Esophagus muscularis mucosa (tissue), 4 donors: ENCODE results near the gene ME1. TPM values are rescaled to one million over a fixed set of nuclear protein-coding genes. Genes with fewer than 3 reads are reported as not detected.
A peak's percentile ranks its signal among the peaks of the same experiment; 100 is the strongest.

Experiments used
- DNase-seq: peaks from one replicate; pipeline ENCODE4 v3.0.0-alpha.2; 2017; ENCODE audit errors: extremely low spot score
- H3K27ac ChIP-seq, 4 donors: fragments of 200-600 bp; sonication (generic); replicated peaks in 1 of 4; 1 replicate in 3 of 4; 2 replicates in 1 of 4; pipeline ENCODE4 v1.5.1; 2016 to 2019; ENCODE audit warnings: mild to moderate bottlenecking in 1 of 4
- H3K27me3 ChIP-seq, 4 donors: fragments of 200-600 bp; sonication (generic); one replicate each; pipeline versions ENCODE4 v1.5.1 to v1.6.0; 2016 to 2019
- H3K36me3 ChIP-seq, 4 donors: fragments of 200-600 bp; sonication (generic); one replicate each; pipeline ENCODE4 v1.5.1; 2016 to 2019
- H3K4me1 ChIP-seq, 4 donors: fragments of 200-600 bp; sonication (generic); one replicate each; pipeline ENCODE4 v1.5.1; 2016 to 2019
- H3K4me3 ChIP-seq, 4 donors: fragments of 200-600 bp; sonication (generic); 1 replicate in 2 of 4; 2 replicates in 2 of 4; pipeline ENCODE4 v1.5.1; 2016 to 2019; ENCODE audit warnings: mild to moderate bottlenecking in 4 of 4, moderate library complexity in 1 of 4
- H3K9me3 ChIP-seq, 4 donors: fragments of 200-600 bp; sonication (generic); 1 replicate in 3 of 4; 2 replicates in 1 of 4; pipeline ENCODE4 v1.5.1; 2016 to 2019
- EP300 ChIP-seq: sonication (generic); formaldehyde crosslinking; IDR thresholded peaks from one replicate; pipeline ENCODE4 v1.6.1; 2017; ENCODE audit warnings: antibody characterized with exemption
- POLR2A ChIP-seq: fragments of 450-650 bp; IDR thresholded peaks from one replicate; pipeline ENCODE4 v1.6.1; 2017; ENCODE audit warnings: antibody characterized with exemption, moderate library complexity, mild to moderate bottlenecking, low read depth
- POLR2AphosphoS5 ChIP-seq, 2 donors: sonication (generic); formaldehyde crosslinking; IDR thresholded peaks; one replicate each; pipeline ENCODE4 v1.6.1; 2017; ENCODE audit warnings: antibody characterized with exemption in 2 of 2
- whole genome bisulfite sequencing: methylation state at CpG from one replicate; pipeline ENCODE4 v1.1.5; 2018; 5-methylcytosine and 5-hydroxymethylcytosine counted together
- intact Hi-C: fragments of 100-400 bp; cut with DNase I; formaldehyde crosslinking; loops from one replicate; pipeline ENCODE4 v1.15.1; 2023
- total RNA-seq, 4 donors: library from RNA; depleted of rRNA; stranded (reverse); fragments of >200 nt; gene quantifications; one replicate each; pipeline versions ENCODE4 v1.1.0 to v1.2.1, GENCODE V29; 2016
- TF ChIP-seq, protein P1 (sequence below), 3 experiments: fragments of 200-600 bp in 2 of 3; fragments of 450-650 bp in 1 of 3; sonication (generic) in 2 of 3; IDR thresholded peaks; one replicate each; pipeline ENCODE4 v1.5.1; 2017 to 2019; ENCODE audit warnings: antibody characterized with exemption in 3 of 3, mild to moderate bottlenecking in 2 of 3, moderate library complexity in 1 of 3

Gene ME1
- total RNA-seq, 4 donors from 2014 or later: 15.6 to 25.7 (median 19.3) TPM

DNA sequence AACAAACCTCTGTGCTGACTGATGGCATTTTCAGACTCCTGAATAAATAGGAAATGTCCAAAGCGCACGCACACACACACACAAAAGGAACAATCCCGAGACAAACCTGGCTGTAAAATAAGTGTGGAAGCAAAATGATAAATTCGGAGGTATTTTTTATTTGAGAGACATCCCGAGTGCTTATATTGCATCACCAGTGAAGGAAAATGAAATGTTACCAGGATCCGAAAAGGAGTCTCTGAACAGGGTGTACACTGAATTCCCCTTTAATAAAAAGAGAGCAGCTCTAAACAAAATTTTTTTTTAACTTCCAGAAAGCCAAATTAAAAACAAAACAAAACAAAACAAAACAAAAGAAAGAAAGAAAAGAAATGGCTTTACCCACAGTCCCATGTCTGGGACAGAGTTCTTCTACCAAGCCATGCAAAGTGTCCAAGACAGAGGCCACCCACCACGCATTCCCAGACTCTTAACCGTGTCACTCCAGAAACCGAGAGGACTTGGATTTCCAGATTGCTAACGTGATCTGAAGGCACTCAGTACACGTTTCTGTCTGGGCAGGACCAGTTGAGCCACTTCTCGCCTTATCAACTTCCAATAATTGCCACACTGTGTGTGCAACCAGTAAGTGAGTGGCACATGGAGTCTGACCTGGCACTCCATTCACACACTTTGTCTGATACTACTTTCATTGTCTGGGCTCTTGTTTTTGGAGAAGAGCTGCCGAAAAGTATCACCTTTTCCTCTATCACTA, 817 bp downstream of the ME1 start:
- Histone ChIP-seq H3K27ac (peak overlapping the region; percentile 76 to 86 (median 84)), H3K4me1 (peaks cover 4 to 26% (median 18%) of the 10 kb centered on the region in 4 donors), H3K4me3 (peak overlapping the region; percentile 67 to 88 (median 76)), H3K9me3 (peaks cover 0 to 2% (median 0%) of the 10 kb centered on the region in 4 donors), H3K36me3 (no peaks in the 10 kb centered on the region), H3K27me3 (no peaks in the 10 kb centered on the region)
- intact Hi-C loops: no loop called here
- TF ChIP-seq, protein P1, sequence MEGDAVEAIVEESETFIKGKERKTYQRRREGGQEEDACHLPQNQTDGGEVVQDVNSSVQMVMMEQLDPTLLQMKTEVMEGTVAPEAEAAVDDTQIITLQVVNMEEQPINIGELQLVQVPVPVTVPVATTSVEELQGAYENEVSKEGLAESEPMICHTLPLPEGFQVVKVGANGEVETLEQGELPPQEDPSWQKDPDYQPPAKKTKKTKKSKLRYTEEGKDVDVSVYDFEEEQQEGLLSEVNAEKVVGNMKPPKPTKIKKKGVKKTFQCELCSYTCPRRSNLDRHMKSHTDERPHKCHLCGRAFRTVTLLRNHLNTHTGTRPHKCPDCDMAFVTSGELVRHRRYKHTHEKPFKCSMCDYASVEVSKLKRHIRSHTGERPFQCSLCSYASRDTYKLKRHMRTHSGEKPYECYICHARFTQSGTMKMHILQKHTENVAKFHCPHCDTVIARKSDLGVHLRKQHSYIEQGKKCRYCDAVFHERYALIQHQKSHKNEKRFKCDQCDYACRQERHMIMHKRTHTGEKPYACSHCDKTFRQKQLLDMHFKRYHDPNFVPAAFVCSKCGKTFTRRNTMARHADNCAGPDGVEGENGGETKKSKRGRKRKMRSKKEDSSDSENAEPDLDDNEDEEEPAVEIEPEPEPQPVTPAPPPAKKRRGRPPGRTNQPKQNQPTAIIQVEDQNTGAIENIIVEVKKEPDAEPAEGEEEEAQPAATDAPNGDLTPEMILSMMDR (IDR thresholded peaks at IDR 0.05): no peak
- no peak for TF ChIP-seq POLR2A
- no peak for TF ChIP-seq EP300
- TF ChIP-seq POLR2AphosphoS5 (IDR thresholded peaks at IDR 0.05): no peak
- no peak for DNase-seq
- WGBS: 47% methylated on average over 13 of the region's 13 CpGs

DNA sequence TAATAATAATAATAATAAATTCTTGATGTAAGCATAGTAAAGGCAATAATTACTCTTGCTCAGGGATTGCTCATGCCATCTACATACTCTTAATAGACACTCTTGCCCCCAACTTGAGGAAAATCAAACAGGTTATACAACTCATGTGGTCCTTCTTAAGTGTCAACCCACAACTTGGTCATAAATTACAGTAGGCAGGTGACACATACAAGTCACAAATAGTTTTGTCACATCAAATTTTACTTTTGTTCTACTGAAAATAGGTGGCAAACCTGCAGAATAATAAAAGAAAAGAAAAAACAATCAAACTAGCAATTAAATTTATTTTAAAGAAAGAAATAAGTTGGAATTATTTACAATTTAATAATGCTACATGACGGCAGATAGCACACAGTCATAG, 1.6 kb downstream of the ME1 start:
- peaks cover 0 to 9% (median 4%) of the 10 kb centered on the region in 4 donors for H3K9me3 ChIP-seq
- intact Hi-C loops: no loop called here
- H3K4me1 ChIP-seq: peaks cover 4 to 26% (median 18%) of the 10 kb centered on the region in 4 donors
- DNase-seq: no peak
- no peak for TF ChIP-seq POLR2A
- TF ChIP-seq, protein P1 (IDR thresholded peaks at IDR 0.05): no peak
- no peak for TF ChIP-seq POLR2AphosphoS5 (IDR thresholded peaks at IDR 0.05)
- no peak for TF ChIP-seq EP300
- H3K36me3 ChIP-seq: no peaks in the 10 kb centered on the region
- 81% methylated on average over 1 of the region's 1 CpG for WGBS
- H3K4me3 ChIP-seq: peak overlapping the region in 2 of 4 donors; percentile 67 to 88
- no peaks in the 10 kb centered on the region for H3K27me3 ChIP-seq
- H3K27ac ChIP-seq: no peak overlapping the region

DNA sequence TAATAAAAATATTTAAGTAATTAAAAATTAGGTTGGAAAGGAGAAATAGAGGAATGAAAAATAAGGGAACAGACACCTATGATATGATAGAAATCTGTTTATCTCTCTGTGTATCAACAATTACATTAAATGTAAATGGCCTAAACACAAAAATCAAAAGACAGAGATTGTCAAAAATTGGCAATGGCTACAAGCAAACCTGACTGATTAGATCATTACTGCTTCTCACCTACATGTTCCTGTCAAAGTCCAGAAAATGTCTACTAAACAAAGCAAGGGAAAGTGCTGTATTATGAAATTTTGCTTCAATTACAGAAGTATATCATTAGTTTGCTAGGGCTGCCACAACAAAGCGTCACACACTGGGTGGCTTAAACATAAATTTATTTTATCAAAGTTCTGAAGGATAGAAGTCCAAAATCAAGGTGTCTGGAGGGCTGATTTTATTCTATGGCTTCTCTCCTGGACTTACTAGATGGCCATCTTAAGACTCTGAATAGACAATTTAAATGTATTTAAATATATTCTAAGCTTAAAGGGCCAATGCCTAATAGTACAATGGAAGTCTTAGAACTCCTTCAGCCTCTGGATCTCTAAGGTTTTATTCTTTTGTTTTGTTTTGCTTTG, 6.3 kb downstream of the ME1 start:
- no peak overlapping the region for H3K27ac ChIP-seq
- peaks cover 0 to 6% (median under 1%) of the 10 kb centered on the region in 4 donors for H3K4me1 ChIP-seq
- no peaks in the 10 kb centered on the region for H3K36me3 ChIP-seq
- 97% methylated on average over 1 of the region's 1 CpG for WGBS
- H3K9me3 ChIP-seq: peaks cover 0 to 10% (median 4%) of the 10 kb centered on the region in 4 donors
- no peak overlapping the region for H3K4me3 ChIP-seq
- TF ChIP-seq POLR2A (no peak), POLR2AphosphoS5 (IDR thresholded peaks at IDR 0.05) (no peak), EP300 (no peak)
- TF ChIP-seq, protein P1 (IDR thresholded peaks at IDR 0.05): no peak
- no peaks in the 10 kb centered on the region for H3K27me3 ChIP-seq
- intact Hi-C loops: no loop called here
- no peak for DNase-seq

DNA sequence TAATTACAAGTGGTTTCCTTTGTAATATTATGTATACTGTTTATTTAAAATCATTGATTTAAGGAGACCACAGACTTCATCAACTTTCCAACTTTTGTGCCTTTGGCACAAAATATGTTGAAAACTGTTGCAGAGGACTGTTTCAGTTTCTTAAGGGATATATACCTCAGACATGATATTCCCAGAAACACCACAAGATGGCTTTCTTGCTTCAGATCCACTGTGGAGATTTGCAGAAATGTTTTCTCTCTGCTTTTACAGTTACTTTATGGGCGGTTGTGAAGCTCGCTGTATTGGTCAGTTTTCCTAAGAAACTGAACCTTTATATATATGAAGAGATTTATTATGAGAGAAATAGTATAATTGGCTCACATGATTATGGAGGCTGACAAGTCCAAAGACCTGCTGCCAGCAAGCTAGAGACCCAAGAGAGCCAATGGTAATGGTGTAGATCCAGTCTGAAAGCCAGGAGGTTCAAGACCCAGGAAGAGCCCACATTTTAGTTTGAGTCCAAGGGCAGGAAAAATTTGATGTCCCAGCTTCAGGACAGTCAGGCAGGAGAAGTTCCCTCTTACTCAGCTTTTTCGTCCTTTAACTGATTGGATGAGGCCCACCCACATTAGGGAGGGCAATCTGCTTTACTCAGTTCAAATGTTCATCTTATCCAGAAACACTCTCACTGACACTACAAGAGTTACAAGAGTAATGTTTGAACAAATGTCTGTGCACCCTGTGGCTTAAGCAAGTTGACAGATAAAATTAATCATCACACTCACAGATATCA, 12.8 kb downstream of the ME1 start:
- Histone ChIP-seq H3K9me3 (no peaks in the 10 kb centered on the region), H3K4me1 (peaks cover 0 to 6% (median 0%) of the 10 kb centered on the region in 4 donors), H3K27ac (no peak overlapping the region), H3K4me3 (no peak overlapping the region), H3K36me3 (no peaks in the 10 kb centered on the region), H3K27me3 (no peaks in the 10 kb centered on the region)
- TF ChIP-seq POLR2AphosphoS5 (IDR thresholded peaks at IDR 0.05): no peak
- TF ChIP-seq, protein P1 (IDR thresholded peaks at IDR 0.05): peak; percentile 59 to 73 (median 62)
- no peak for DNase-seq
- intact Hi-C loops: loop anchor here (2.0 to 5.0 kb wide), 2 partner anchors 95 to 196 kb away; partner anchors contain the start of gene PRSS35
- WGBS: 79% methylated on average over 3 of the region's 3 CpGs
